Gastroesophageal sphincter (tissue), 3 donors: Measurements from ENCODE around the gene GPX5.

ENCODE experiments used
- POLR2A ChIP-seq, 2 donors: fragments of 450-650 bp; IDR thresholded peaks; one replicate each; pipeline ENCODE4 v1.6.1; 2017; ENCODE audit warnings: antibody characterized with exemption in 2 of 2, mild to moderate bottlenecking in 2 of 2, moderate library complexity in 1 of 2
- POLR2AphosphoS5 ChIP-seq: sonication (generic); formaldehyde crosslinking; IDR thresholded peaks from one replicate; pipeline ENCODE4 v1.6.1; 2017; ENCODE audit warnings: antibody characterized with exemption
- TF ChIP-seq, protein P1 (sequence below), 4 experiments: fragments of 200-600 bp in 2 of 4; fragments of 450-650 bp in 2 of 4; sonication (generic) in 1 of 4; IDR thresholded peaks; one replicate each; pipeline ENCODE4 v1.5.1; 2017 to 2019; ENCODE audit warnings: antibody characterized with exemption in 4 of 4, mild to moderate bottlenecking in 2 of 4, moderate library complexity in 2 of 4

DNA sequence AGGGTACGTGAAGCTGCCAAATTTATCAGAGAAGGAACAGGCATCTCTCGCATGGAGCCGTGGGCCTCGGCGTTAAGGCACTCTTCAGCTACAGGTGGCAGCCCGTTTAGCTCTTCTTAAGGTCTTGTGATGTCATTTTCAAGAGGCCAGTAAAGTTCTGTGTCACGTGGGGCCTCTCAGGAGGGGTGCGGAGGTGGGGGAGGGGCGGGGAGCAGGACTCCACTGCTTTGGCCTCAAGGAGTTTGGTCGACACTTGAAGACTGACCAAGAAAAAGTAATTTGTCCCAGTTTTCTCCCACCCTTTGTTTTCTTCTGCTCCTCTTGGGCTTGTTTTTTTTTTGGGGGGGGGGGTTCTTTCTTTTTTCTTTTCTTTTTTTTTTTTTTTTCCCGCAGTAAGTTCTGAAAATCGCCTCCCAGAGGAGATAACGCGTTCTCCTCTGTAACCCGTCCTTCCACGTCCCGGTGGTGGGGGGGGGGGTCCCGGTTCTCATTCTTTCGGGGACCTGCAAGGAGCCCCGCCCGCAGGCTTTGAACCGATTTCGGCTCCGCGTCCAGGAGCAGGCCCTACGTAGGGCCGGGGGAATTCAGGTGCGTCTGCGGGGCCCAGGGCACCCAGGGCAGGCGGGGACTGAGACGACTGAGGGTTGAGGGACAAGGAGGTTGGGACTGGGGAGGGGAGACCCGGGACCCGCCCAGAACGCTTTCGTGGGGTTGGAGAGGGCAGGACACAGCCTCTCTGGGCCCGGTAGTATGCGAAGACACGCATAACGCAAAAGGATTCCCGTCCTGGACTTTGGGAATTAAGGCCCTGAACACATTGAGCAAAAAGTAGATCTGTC, 36.1 kb upstream of the GPX5 start:
- TF ChIP-seq POLR2A (IDR thresholded peaks at IDR 0.05) = no peak
- no peak for TF ChIP-seq POLR2AphosphoS5
- TF ChIP-seq, protein P1, sequence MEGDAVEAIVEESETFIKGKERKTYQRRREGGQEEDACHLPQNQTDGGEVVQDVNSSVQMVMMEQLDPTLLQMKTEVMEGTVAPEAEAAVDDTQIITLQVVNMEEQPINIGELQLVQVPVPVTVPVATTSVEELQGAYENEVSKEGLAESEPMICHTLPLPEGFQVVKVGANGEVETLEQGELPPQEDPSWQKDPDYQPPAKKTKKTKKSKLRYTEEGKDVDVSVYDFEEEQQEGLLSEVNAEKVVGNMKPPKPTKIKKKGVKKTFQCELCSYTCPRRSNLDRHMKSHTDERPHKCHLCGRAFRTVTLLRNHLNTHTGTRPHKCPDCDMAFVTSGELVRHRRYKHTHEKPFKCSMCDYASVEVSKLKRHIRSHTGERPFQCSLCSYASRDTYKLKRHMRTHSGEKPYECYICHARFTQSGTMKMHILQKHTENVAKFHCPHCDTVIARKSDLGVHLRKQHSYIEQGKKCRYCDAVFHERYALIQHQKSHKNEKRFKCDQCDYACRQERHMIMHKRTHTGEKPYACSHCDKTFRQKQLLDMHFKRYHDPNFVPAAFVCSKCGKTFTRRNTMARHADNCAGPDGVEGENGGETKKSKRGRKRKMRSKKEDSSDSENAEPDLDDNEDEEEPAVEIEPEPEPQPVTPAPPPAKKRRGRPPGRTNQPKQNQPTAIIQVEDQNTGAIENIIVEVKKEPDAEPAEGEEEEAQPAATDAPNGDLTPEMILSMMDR (IDR thresholded peaks at IDR 0.05) = no peak
